Colon (tissue), 2 donors: ENCODE measurements around the gene PCNA.
"Not testable (repeated sequence)": the region's sequence is repeated elsewhere in the genome, so short reads cannot be mapped to it uniquely, and the experiment has no call there.

ENCODE experiments used
- FAIRE-seq: peaks from 2 replicates; lab custom pipeline; 2012; peaks lifted over from hg19 to GRCh38; lab: Jason Lieb, UNC
- donor health status: control.
- donor health status: control.

Gene PCNA

GRCh38 chr20:5141615-5142014 lies 21.9 kb upstream of the PCNA start:
- no peak for FAIRE-seq

- FAIRE-seq = no peak
These were observed 20.4 kb upstream of the PCNA start for GRCh38 chr20:5140195-5140594.

GRCh38 chr20:5136096-5136495 lies 16.3 kb upstream of the PCNA start:
- no peak for FAIRE-seq

GRCh38 chr20:5135363-5136012 lies 15.7 kb upstream of the PCNA start:
- FAIRE-seq = no peak

- FAIRE-seq = no peak
These were observed 14.2 kb upstream of the PCNA start for GRCh38 chr20:5133998-5134397.

GRCh38 chr20:5131502-5131901 lies 11.7 kb upstream of the PCNA start:
- no peak for FAIRE-seq

- FAIRE-seq = no peak
These were observed 9.1 kb upstream of the PCNA start for GRCh38 chr20:5128886-5129285.

GRCh38 chr20:5127859-5128424 lies 8.2 kb upstream of the PCNA start:
- no peak for FAIRE-seq

- no peak for FAIRE-seq
These were observed 7.6 kb upstream of the PCNA start for GRCh38 chr20:5127204-5127858.

- FAIRE-seq = no peak
These were observed 6.9 kb upstream of the PCNA start, which contains the start of gene CDS2 for GRCh38 chr20:5126512-5127203. Gene CDS2, plus strand, starts transcription at chr20:5127008. Its CDS starts 85 bp downstream, at chr20:5127093.

GRCh38 chr20:5122873-5123260 lies 3.1 kb upstream of the PCNA start:
- FAIRE-seq = no peak

GRCh38 chr20:5120185-5120476 lies 373 bp upstream of the PCNA start:
- no peak for FAIRE-seq

- no peak for FAIRE-seq
These were observed 669 bp downstream of the PCNA start for GRCh38 chr20:5119143-5119434.

GRCh38 chr20:5118220-5119142 lies 1.3 kb downstream of the PCNA start:
- FAIRE-seq = no peak

GRCh38 chr20:5116875-5117274 lies 2.9 kb downstream of the PCNA start:
- no peak for FAIRE-seq

GRCh38 chr20:5114403-5114802 lies 5.4 kb downstream of the PCNA start:
- no peak for FAIRE-seq

GRCh38 chr20:5113615-5113986 lies 6.2 kb downstream of the PCNA start:
- no peak for FAIRE-seq

GRCh38 chr20:5109276-5109675 lies 10.5 kb downstream of the PCNA start:
- FAIRE-seq = no peak

GRCh38 chr20:5104479-5104878 lies 15.3 kb downstream of the PCNA start:
- no peak for FAIRE-seq

- FAIRE-seq = no peak
These were observed 18.9 kb downstream of the PCNA start for GRCh38 chr20:5100684-5101347.

GRCh38 chr20:5099909-5100308 lies 19.8 kb downstream of the PCNA start:
- FAIRE-seq = not testable (repeated sequence)

- not testable (repeated sequence) for FAIRE-seq
These were observed 20.7 kb downstream of the PCNA start for GRCh38 chr20:5099009-5099408.
